ENCODE results near the gene AGPAT4.

AGPAT4 gene

GRCh38 chr6:161100072-161100471 is 173.8 kb downstream of the AGPAT4 start:
- H3K36me3 ChIP-seq (ENCODE audit: insufficient read depth, low read length): peaks cover 21% of the 10 kb centered on the region; the same call in 1 of the 2 replicates
- no peak for DNase-seq (ENCODE audit: low read depth, low spot score)
- H3K9ac ChIP-seq (ENCODE audit: insufficient read length): no peak overlapping the region
- no peaks in the 10 kb centered on the region for H3K9me3 ChIP-seq (ENCODE audit: low read depth, low read length)
- no peak for TF ChIP-seq POLR2AphosphoS5 (IDR thresholded peaks at IDR 0.05; ENCODE audit: borderline replicate concordance, low read depth, low read length)
- no peak for TF ChIP-seq EZH2 (IDR thresholded peaks at IDR 0.05)
- TF ChIP-seq FOXP2 (optimal IDR thresholded peaks at IDR 0.05; ENCODE audit: control extremely low read depth, extremely low read length, insufficient read depth): no peak
- H3K4me3 ChIP-seq: no peak overlapping the region
- no peak overlapping the region for H3K27ac ChIP-seq

DNA sequence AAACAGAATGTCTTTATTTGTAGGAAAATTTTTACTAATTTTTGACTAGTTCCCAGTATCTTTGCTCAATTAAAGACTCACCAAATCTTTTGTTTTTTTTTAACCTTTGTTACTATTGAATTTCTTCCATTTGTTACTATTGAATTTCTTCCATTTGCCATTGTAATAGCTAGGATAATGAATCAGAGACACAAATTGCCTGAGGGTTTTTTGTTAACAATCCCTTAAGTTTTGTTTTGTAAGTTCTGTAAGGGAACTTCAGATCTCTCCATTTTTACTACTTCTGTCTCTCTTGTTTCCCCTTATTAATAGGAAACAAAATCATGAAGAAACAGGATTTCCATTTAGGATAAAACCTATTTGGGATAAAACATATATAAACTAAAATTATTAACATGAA is 177.9 kb downstream of the AGPAT4 start:
- Histone ChIP-seq H3K4me3 (no peak overlapping the region), H3K9ac (ENCODE audit: insufficient read length) (no peak overlapping the region), H3K9me3 (ENCODE audit: low read depth, low read length) (no peaks in the 10 kb centered on the region), H3K36me3 (ENCODE audit: insufficient read depth, low read length) (peaks cover 26% of the 10 kb centered on the region), H3K27ac (no peak overlapping the region)
- TF ChIP-seq EZH2 (IDR thresholded peaks at IDR 0.05) (no peak), POLR2AphosphoS5 (IDR thresholded peaks at IDR 0.05; ENCODE audit: borderline replicate concordance, low read depth, low read length) (no peak), FOXP2 (optimal IDR thresholded peaks at IDR 0.05; ENCODE audit: control extremely low read depth, extremely low read length, insufficient read depth) (no peak)
- no peak for DNase-seq (ENCODE audit: low read depth, low spot score)

GRCh38 chr6:161094955-161095354 is 178.9 kb downstream of the AGPAT4 start:
- no peak for DNase-seq (ENCODE audit: low read depth, low spot score)
- TF ChIP-seq EZH2 (IDR thresholded peaks at IDR 0.05): no peak
- no peak for TF ChIP-seq FOXP2 (optimal IDR thresholded peaks at IDR 0.05; ENCODE audit: control extremely low read depth, extremely low read length, insufficient read depth)
- no peak for TF ChIP-seq POLR2AphosphoS5 (IDR thresholded peaks at IDR 0.05; ENCODE audit: borderline replicate concordance, low read depth, low read length)
- H3K4me3 ChIP-seq: no peak overlapping the region
- no peak overlapping the region for H3K27ac ChIP-seq
- H3K9me3 ChIP-seq (ENCODE audit: low read depth, low read length): no peaks in the 10 kb centered on the region
- no peak overlapping the region for H3K9ac ChIP-seq (ENCODE audit: insufficient read length)
- peaks cover 28% of the 10 kb centered on the region for H3K36me3 ChIP-seq (ENCODE audit: insufficient read depth, low read length)

DNA sequence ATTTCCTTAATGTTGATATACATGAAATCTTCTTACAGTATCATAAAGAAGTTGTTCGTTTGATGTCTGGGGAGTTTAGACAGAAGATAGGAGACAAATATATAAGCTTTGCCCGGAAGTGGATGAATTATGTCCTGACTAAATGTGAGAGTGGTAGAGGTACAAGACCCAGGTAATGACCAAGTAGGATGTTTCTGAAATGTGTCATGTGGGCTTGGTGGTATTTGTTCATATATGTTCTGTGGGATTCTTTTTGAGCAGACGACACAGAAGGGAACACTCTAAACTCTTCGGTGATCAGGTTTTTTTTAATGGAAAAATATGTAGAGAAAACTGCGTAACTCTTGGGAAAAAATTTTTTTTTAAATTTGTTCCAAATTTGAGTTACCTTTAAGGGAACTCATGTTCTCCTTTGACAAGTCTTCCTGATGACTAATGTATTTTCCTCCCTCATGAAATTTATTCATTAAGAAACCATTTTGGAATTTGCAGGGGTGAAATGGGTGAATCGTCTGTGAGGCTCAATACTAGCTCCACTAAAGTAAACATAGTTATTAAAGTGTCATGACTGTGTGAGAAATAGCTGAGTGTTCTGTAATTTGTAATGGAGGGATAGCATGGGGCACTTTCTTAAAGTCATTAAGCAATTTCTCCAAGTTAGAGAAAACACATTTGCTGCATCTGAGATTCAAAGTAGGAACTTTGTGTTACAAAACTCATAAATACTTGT is 181.7 kb downstream of the AGPAT4 start:
- H3K9me3 ChIP-seq (ENCODE audit: low read depth, low read length): no peaks in the 10 kb centered on the region
- no peak for DNase-seq (ENCODE audit: low read depth, low spot score)
- no peak overlapping the region for H3K9ac ChIP-seq (ENCODE audit: insufficient read length)
- TF ChIP-seq POLR2AphosphoS5 (IDR thresholded peaks at IDR 0.05; ENCODE audit: borderline replicate concordance, low read depth, low read length): no peak
- TF ChIP-seq EZH2 (IDR thresholded peaks at IDR 0.05): no peak
- no peak for TF ChIP-seq FOXP2 (optimal IDR thresholded peaks at IDR 0.05; ENCODE audit: control extremely low read depth, extremely low read length, insufficient read depth)
- no peak overlapping the region for H3K4me3 ChIP-seq
- peaks cover 40% of the 10 kb centered on the region for H3K36me3 ChIP-seq (ENCODE audit: insufficient read depth, low read length)
- H3K27ac ChIP-seq: no peak overlapping the region

- no peak for DNase-seq (ENCODE audit: low read depth, low spot score)
- Histone ChIP-seq H3K36me3 (ENCODE audit: insufficient read depth, low read length) (peaks cover 44% of the 10 kb centered on the region), H3K9ac (ENCODE audit: insufficient read length) (no peak overlapping the region), H3K27ac (no peak overlapping the region), H3K4me3 (no peak overlapping the region), H3K9me3 (ENCODE audit: low read depth, low read length) (no peaks in the 10 kb centered on the region)
- no peak for TF ChIP-seq POLR2AphosphoS5 (IDR thresholded peaks at IDR 0.05; ENCODE audit: borderline replicate concordance, low read depth, low read length)
- no peak for TF ChIP-seq EZH2 (IDR thresholded peaks at IDR 0.05)
- no peak for TF ChIP-seq FOXP2 (optimal IDR thresholded peaks at IDR 0.05; ENCODE audit: control extremely low read depth, extremely low read length, insufficient read depth)
Measured at GRCh38 chr6:161091151-161091550, 182.7 kb downstream of the AGPAT4 start.

DNA sequence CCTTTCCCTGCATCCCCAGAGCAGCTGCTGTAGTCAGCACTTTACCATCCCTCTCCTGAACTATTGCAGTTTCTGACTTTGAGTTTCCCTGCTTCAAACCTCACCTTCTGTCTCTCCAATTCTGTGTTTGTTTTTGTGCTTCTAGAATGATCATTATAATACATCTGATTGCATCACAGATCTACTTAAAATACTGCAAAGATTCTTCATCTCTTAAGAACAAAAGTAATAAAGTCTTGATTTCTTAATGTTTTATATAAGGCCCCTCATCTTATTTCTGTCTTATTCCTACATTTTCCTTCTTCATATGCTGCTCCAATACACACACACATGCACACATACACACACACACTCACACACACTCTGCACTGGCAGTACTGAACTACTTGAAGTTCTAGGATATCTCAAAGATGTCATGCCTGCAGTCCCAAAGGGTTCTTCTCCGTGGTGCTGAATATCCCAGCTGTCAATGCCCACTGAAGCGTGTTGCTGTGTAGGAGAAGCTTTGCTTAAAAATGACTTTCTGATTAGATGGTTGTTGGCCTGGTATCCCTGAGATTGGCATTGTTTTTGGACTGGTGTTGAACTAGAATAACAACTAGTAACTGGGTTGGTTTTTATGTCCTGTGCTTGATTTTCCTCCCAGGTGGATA is 185.1 kb downstream of the AGPAT4 start:
- no peak for TF ChIP-seq FOXP2 (optimal IDR thresholded peaks at IDR 0.05; ENCODE audit: control extremely low read depth, extremely low read length, insufficient read depth)
- DNase-seq (ENCODE audit: low read depth, low spot score): no peak
- no peaks in the 10 kb centered on the region for H3K9me3 ChIP-seq (ENCODE audit: low read depth, low read length)
- H3K4me3 ChIP-seq: no peak overlapping the region
- H3K36me3 ChIP-seq (ENCODE audit: insufficient read depth, low read length): peaks cover 64% of the 10 kb centered on the region
- no peak overlapping the region for H3K9ac ChIP-seq (ENCODE audit: insufficient read length)
- H3K27ac ChIP-seq: no peak overlapping the region

- no peak for TF ChIP-seq FOXP2 (optimal IDR thresholded peaks at IDR 0.05; ENCODE audit: control extremely low read depth, extremely low read length, insufficient read depth)
- no peaks in the 10 kb centered on the region for H3K9me3 ChIP-seq (ENCODE audit: low read depth, low read length)
- no peak overlapping the region for H3K4me3 ChIP-seq
- no peak overlapping the region for H3K9ac ChIP-seq (ENCODE audit: insufficient read length)
- peaks cover 62% of the 10 kb centered on the region for H3K36me3 ChIP-seq (ENCODE audit: insufficient read depth, low read length)
- DNase-seq (ENCODE audit: low read depth, low spot score): no peak
- H3K27ac ChIP-seq: no peak overlapping the region
Measured at GRCh38 chr6:161085246-161085645, 188.6 kb downstream of the AGPAT4 start.

DNA sequence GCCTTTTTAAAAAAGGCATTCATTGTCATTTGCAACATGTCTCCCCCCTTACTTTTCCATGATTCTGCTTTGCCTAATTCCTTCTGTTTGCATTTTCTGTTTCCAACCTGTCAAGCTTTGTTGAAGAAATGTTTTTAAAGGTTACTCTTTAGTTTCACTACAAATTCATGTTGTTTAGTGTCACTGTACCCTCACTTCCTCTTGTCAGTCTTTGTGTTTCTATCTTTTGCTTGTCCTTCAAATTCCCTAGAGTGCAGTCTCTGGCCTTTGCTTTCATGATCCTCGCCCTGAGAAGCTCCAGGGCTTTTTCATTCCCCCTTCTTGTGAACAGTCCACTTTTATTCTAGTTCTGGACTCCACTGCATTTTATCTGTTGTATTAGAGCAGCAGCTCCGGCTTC is 191.6 kb downstream of the AGPAT4 start:
- Histone ChIP-seq H3K9me3 (ENCODE audit: low read depth, low read length) (no peaks in the 10 kb centered on the region), H3K27ac (no peak overlapping the region), H3K9ac (ENCODE audit: insufficient read length) (no peak overlapping the region), H3K36me3 (ENCODE audit: insufficient read depth, low read length) (peaks cover 42% of the 10 kb centered on the region), H3K4me3 (no peak overlapping the region)
- DNase-seq (ENCODE audit: low read depth, low spot score): no peak
- TF ChIP-seq FOXP2 (optimal IDR thresholded peaks at IDR 0.05; ENCODE audit: control extremely low read depth, extremely low read length, insufficient read depth): no peak
- TF ChIP-seq EZH2 (IDR thresholded peaks at IDR 0.05): no peak
- no peak for TF ChIP-seq POLR2AphosphoS5 (IDR thresholded peaks at IDR 0.05; ENCODE audit: borderline replicate concordance, low read depth, low read length)

Data from SK-N-MC (cell line).